Measurements from ENCODE around the gene FHIT.

FHIT gene

GRCh38 chr3:60301142-60301541, 950.1 kb downstream of the FHIT start:
- Histone ChIP-seq H3K79me2 (ENCODE audit: insufficient read depth, low read length) (no peaks in the 10 kb centered on the region), H3K27me3 (ENCODE audit: low read length) (no peaks in the 10 kb centered on the region), H3K4me2 (ENCODE audit: low read depth, low read length, poor library complexity, severe bottlenecking) (no peak overlapping the region), H3K4me3 (ENCODE audit: insufficient read depth, low read length, poor library complexity, severe bottlenecking) (no peak overlapping the region), H3K9me3 (ENCODE audit: insufficient read depth, low read length) (no peaks in the 10 kb centered on the region), H3K9me2 (replicated peaks; ENCODE audit: insufficient read depth, low read length) (no peaks in the 10 kb centered on the region), H3F3A (ENCODE audit: insufficient read depth) (no peaks in the 10 kb centered on the region), H4K20me1 (ENCODE audit: low read depth, low read length) (no peaks in the 10 kb centered on the region), H3K27ac (ENCODE audit: low read depth, low read length) (no peak overlapping the region), H3K36me3 (ENCODE audit: low read length) (no peaks in the 10 kb centered on the region), H2AFZ (ENCODE audit: low read depth, low read length, severe bottlenecking) (no peak overlapping the region), H3K9ac (ENCODE audit: low read length) (no peak overlapping the region)
- no peak for TF ChIP-seq CTCF (IDR thresholded peaks at IDR 0.05; ENCODE audit: insufficient read depth, low read length, poor library complexity, severe bottlenecking)
- TF ChIP-seq EZH2phosphoT487 (conservative IDR thresholded peaks at IDR 0.05; ENCODE audit: low read length): no peak

- H3K9me3 ChIP-seq (ENCODE audit: insufficient read depth, low read length): no peaks in the 10 kb centered on the region
Observed at GRCh38 chr3:60298141-60298540, 953.1 kb downstream of the FHIT start.

GRCh38 chr3:60294181-60294580, 957.1 kb downstream of the FHIT start:
- no peaks in the 10 kb centered on the region for H3K9me2 ChIP-seq (replicated peaks; ENCODE audit: insufficient read depth, low read length)
- no peaks in the 10 kb centered on the region for H3F3A ChIP-seq (ENCODE audit: insufficient read depth)
- H3K27ac ChIP-seq (ENCODE audit: low read depth, low read length): no peak overlapping the region
- H3K9ac ChIP-seq (ENCODE audit: low read length): no peak overlapping the region
- no peaks in the 10 kb centered on the region for H3K36me3 ChIP-seq (ENCODE audit: low read length)
- no peaks in the 10 kb centered on the region for H3K79me2 ChIP-seq (ENCODE audit: insufficient read depth, low read length)
- H3K4me3 ChIP-seq (ENCODE audit: insufficient read depth, low read length, poor library complexity, severe bottlenecking): no peak overlapping the region
- H4K20me1 ChIP-seq (ENCODE audit: low read depth, low read length): no peaks in the 10 kb centered on the region
- H3K27me3 ChIP-seq (ENCODE audit: low read length): no peaks in the 10 kb centered on the region
- H2AFZ ChIP-seq (ENCODE audit: low read depth, low read length, severe bottlenecking): no peak overlapping the region
- TF ChIP-seq EZH2phosphoT487 (conservative IDR thresholded peaks at IDR 0.05; ENCODE audit: low read length): no peak
- no peak for TF ChIP-seq CTCF (IDR thresholded peaks at IDR 0.05; ENCODE audit: insufficient read depth, low read length, poor library complexity, severe bottlenecking)
- H3K9me3 ChIP-seq (ENCODE audit: insufficient read depth, low read length): no peaks in the 10 kb centered on the region
- no peak overlapping the region for H3K4me2 ChIP-seq (ENCODE audit: low read depth, low read length, poor library complexity, severe bottlenecking)

More at GRCh38 chr3:60298141-60298540, 953.1 kb downstream of the FHIT start:
- no peak overlapping the region for H3K4me3 ChIP-seq (ENCODE audit: insufficient read depth, low read length, poor library complexity, severe bottlenecking)
- no peaks in the 10 kb centered on the region for H3K79me2 ChIP-seq (ENCODE audit: insufficient read depth, low read length)
- TF ChIP-seq CTCF (IDR thresholded peaks at IDR 0.05; ENCODE audit: insufficient read depth, low read length, poor library complexity, severe bottlenecking): no peak
- no peak for TF ChIP-seq EZH2phosphoT487 (conservative IDR thresholded peaks at IDR 0.05; ENCODE audit: low read length)
- H2AFZ ChIP-seq (ENCODE audit: low read depth, low read length, severe bottlenecking): no peak overlapping the region
- no peak overlapping the region for H3K9ac ChIP-seq (ENCODE audit: low read length)
- H3K36me3 ChIP-seq (ENCODE audit: low read length): no peaks in the 10 kb centered on the region
- no peaks in the 10 kb centered on the region for H3K27me3 ChIP-seq (ENCODE audit: low read length)
- H3K4me2 ChIP-seq (ENCODE audit: low read depth, low read length, poor library complexity, severe bottlenecking): no peak overlapping the region
- H4K20me1 ChIP-seq (ENCODE audit: low read depth, low read length): no peaks in the 10 kb centered on the region
- H3K9me2 ChIP-seq (replicated peaks; ENCODE audit: insufficient read depth, low read length): no peaks in the 10 kb centered on the region
- H3F3A ChIP-seq (ENCODE audit: insufficient read depth): no peaks in the 10 kb centered on the region
- H3K27ac ChIP-seq (ENCODE audit: low read depth, low read length): no peak overlapping the region
